ENCODE measurements around the gene ADCY5.

The ADCY5 gene

DNA sequence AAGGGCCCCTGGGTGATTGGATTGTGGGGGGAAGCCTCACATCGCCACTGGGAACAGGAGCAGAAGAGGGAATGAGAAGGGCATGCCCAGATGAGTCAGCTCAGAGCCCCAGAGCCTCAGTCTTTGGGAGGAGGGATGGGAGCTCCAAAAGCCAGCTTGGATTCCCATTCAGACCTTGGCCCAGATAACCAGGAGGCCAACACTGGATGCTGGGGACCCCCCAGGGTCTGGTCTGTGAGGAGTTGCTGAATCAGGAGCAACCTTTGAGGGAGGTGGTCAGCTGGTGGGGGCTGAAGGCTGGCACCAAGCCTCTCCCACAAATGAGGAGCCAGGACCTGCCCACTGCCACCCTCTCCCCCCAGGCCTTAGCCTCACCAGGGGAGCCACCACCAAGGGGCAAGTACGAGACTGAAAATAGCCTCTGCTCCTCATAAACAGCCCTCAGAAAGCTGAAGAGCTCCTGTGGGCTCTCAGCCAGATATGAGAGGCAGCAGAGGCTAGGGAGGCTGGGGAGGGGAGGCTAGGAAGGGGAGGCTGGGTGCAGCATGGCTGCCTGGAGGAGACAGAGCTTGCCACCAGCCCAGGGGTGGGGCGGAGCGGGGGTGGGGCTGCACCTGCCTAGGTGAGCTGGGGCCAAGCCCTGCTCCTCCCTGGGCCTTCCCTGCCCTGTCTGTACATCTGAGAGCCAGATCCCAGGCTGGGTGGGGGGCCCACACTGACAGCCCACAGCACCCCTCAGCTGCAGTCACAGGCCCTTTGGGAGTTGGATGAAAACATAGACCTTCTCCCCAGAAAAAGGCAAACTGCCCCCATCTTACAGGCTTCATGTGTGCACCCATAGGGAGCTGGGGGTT, 147.3 kb downstream of the ADCY5 start:
- no peak for DNase-seq (ENCODE audit: low read depth, low spot score)

DNA sequence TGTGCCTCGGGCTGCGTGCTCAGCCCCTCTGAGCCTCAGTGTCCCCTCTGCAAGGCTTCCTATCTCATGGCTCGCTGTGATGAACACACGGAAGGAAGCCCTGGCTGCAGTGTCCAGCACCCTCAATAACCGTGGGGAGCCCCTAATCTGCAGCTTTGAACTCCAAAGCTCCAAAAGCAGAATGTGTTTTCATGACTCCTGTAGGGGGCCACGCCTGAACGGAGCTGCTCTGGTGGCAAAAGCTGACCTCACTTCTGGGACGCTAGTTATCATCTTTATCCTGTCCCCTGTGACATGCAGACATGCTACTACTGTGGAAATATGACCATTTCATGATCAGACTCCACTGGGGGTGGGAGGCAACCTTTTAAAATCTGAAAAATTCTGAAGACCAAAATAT, 148.3 kb downstream of the ADCY5 start:
- no peak for DNase-seq (ENCODE audit: low read depth, low spot score)

- no peak for DNase-seq (ENCODE audit: low read depth, low spot score)
Observed at GRCh38 chr3:123300056-123300455, 148.8 kb downstream of the ADCY5 start.

- DNase-seq (ENCODE audit: low read depth, low spot score) = no peak
Observed at GRCh38 chr3:123299581-123299980, 149.3 kb downstream of the ADCY5 start.

GRCh38 chr3:123298903-123299302, 150.0 kb downstream of the ADCY5 start:
- DNase-seq (ENCODE audit: low read depth, low spot score) = no peak

DNA sequence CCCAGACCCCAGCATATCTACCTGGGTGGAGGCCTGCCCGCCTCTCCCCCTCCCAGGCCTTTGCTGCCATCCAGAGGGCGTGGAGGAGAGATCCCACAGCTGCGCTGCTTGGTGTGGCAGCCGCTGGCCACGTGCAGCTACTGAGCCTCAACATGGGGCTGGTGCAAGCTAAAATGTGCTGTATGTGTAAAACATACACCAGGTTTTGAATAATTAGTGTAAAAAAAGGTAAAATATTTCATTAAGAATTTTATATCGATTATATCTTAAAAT, 151.3 kb downstream of the ADCY5 start:
- no peak for DNase-seq (ENCODE audit: low read depth, low spot score)

DNA sequence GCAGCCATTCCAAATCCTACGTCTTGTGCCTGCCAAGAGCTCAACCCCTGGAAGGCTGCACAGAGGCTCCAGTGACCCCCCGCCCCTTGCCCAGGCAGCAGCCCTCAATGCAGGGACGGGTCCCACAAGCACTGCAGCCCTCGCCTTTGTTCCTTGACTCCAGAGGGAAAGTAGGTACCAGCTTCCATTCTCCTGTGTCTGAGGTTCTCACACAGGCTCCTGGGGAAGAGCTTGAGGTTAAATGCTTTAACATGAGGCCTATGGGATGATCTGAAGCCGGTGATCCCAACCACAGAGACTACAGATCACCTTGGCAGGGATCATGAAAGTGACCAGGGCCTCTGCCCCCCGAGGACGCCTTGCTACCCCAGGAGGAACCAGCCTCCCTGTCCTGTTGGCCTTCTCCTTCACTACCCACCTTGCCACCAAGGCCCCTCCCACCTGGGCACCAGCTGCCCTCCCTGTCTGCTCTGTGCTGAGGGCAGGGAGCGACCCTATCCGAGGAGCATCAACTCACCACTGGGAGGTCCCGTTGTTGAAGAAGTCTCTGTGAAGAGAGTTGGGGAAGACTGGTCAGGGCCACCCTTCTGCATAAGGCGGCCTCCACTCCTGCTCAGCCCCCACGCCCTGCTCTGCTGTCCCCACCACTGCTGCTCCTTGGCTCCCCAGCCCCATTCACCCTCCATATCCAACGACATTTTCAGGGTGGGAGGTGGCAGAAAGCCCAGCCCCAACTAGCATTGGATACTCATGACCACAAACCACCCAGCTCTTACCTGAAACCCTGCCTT, 151.9 kb downstream of the ADCY5 start:
- no peak for DNase-seq (ENCODE audit: low read depth, low spot score)

DNA sequence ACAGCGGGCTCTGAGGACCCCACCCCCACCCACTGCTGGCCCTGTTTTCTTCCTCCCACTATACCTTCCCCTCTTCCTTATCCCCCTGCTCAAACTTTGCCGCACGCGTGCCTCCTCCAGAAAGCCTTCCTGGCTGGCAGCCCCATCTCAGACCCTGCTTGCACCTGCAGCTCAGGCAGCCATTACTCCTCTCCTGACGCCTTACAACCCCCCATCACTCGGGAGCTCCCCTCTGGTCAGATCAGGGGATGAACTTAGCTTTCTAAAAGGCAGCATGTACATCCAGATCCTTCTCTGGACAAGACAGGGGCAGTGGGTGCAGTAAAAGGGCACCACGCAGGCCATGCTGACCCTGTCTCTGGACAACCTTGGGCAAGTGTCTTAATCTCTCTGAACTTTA, 152.6 kb downstream of the ADCY5 start:
- DNase-seq (ENCODE audit: low read depth, low spot score) = no peak

DNA sequence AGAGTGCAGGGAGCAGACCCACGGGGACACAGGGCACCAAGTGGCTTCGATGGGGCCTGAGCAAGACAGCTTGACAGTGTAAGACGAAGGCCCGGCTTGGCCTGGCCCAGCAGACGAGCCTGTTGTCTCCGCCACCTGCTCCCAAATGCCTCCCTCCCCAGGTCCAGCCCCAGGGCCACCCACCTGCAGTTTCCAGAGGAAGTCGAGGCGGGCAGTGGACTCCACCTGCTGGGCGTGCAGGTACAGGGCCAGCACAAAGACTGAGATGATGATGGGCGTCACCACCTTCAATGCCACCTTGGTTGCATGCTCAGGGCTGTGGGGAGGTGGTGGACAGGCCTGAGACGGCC, 153.0 kb downstream of the ADCY5 start:
- DNase-seq (ENCODE audit: low read depth, low spot score) = no peak

- DNase-seq (ENCODE audit: low read depth, low spot score) = no peak
Observed at GRCh38 chr3:123295171-123295900, 153.6 kb downstream of the ADCY5 start.

DNA sequence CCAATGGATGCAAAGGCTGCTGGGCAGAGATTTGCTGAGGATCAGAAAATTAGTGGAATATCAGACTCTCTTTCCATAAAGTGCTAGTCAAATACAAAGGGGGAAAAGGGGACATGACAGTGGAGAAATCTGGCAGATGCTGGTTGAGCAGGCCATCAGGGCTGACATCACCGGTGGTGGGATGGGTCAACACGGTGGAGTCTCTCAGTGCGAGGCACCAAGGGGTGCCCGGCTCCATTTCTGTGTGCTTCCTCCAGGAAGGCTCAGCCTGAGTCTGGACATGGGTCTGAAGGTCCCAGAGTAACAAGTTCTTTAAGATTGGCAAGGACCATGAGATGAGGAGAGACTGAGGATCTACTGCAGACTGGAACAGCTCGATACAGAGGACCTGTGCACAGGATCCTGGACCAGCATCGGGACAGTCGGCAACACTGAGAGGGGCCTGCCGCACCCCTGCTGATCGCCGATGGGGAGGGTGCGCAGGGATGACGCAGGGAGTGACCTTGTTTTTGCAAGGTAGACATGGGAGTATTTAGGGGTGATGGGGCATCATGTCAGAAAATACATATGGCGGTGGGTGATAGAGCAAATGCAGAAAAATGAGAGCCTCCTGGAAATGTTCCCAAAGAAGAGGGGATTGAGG, 154.5 kb downstream of the ADCY5 start:
- DNase-seq (ENCODE audit: low read depth, low spot score) = no peak

- no peak for DNase-seq (ENCODE audit: low read depth, low spot score)
Observed at GRCh38 chr3:123292321-123293310, 156.3 kb downstream of the ADCY5 start.

DNA sequence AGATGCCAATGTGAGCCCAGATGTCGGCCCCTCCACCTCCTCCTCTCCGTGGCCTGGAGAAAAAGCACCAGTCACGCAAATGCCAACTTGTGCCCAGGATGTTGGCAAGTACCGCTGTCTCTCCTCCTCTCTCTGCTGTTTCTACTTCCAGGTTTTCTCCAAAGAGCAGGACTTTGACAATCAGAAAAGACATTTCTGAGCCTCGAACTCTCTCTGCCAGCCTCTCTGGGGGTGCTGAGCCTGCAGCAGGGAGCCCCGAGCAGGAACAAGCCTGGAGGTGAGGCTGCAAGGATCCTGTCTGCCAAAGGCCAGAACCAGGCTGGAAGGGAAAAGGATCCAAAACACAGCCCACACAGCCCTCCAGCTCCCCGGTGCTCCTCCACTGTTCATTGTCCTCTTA, 157.5 kb downstream of the ADCY5 start:
- DNase-seq (ENCODE audit: low read depth, low spot score) = no peak

GRCh38 chr3:123290962-123291361, 157.9 kb downstream of the ADCY5 start:
- no peak for DNase-seq (ENCODE audit: low read depth, low spot score)

GRCh38 chr3:123290107-123290930, 158.6 kb downstream of the ADCY5 start:
- DNase-seq (ENCODE audit: low read depth, low spot score) = no peak

GRCh38 chr3:123289391-123290106, 159.3 kb downstream of the ADCY5 start:
- no peak for DNase-seq (ENCODE audit: low read depth, low spot score)

DNA sequence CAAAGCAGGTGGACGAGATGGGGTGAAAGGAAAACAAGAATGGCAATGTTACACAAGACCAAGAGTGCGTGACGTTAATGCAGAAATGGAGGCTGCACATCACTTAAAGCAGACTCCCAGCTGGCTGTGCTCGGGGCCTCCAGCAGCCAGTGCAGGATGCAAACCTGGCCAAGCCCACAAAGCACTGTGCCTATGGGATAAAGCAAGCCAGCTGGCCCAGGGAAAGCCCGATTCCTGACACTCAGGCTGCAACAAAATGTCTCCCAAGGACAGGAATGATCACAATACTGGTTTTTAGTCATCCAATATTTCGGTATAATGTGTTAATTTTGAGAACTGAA, 161.0 kb downstream of the ADCY5 start:
- DNase-seq (ENCODE audit: low read depth, low spot score) = no peak

DNA sequence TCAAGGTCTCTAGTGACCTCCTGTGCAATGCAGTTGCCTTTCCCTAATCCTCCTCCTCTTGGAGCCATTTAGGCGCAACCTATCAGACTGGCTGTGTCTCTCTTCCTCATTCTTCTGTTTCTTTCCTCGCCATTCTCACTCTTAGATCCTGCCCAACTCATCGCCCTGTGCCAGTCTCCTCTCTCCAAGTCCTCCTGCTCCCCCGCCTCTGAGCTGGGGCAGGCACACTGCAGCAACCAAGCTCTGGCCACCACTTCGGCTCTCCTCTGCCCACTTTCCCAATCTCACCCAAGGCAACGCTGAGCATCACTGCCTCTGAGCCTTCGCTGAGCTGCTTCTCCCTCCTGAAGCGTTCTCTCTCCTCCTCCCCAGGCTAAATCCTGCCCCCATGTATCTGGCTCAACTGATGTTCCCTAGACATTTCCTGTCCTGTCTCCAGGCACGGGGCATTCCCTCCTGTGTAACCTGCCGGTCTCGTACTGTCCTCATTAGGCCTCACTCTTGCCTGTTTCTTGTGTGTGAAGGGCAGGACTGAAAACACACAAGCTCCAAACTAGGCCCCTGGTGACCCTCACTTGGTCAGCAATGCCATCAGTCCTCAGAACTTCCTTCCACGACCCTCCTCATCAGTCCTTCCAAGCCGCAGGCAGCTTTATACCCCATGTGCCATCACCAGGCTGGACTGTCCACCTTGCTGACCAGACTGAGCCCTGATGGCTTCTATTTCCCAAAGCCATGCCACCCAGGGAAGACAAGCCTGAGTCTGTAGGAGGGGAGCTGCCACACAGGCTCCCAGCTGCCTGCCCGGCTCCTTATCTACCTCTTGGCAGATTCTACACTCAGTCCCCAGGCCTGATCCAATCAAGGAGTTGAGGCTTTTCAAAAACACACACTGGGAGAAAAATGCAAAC, 161.6 kb downstream of the ADCY5 start:
- DNase-seq (ENCODE audit: low read depth, low spot score) = no peak
